Stimulated activated CD8-positive, alpha-beta memory T cell treated with anti-CD3 and anti-CD28 coated beads, Interleukin-4, amount 100 ng/mL, for 4 hours (primary cell): Measurements from ENCODE around the gene EPN2.
A peak's percentile ranks its signal among the peaks of the same experiment; 100 is the strongest.
"Not testable (repeated sequence)": the region's sequence is repeated elsewhere in the genome, so short reads cannot be mapped to it uniquely, and the experiment has no call there.

Source experiments
- DNase-seq, 2 donors: peaks; one replicate each; pipeline ENCODE4 v3.0.0-alpha.2; 2020; ENCODE audit warnings: low read depth in 2 of 2, low spot score in 1 of 2

Gene EPN2

GRCh38 chr17:19237139-19237388, at the start of gene EPN2:
TSS of gene EPN2 (plus strand) at chr17:19237366. CDS start at chr17:19283120, 45,754 bp downstream.
- DNase-seq: peak in 1 of 2 donors; percentile 28

GRCh38 chr17:19187883-19188869, 49.0 kb upstream of the EPN2 start:
- not testable (repeated sequence) for DNase-seq

GRCh38 chr17:19188870-19189708, 48.1 kb upstream of the EPN2 start:
- DNase-seq: not testable (repeated sequence)

DNA sequence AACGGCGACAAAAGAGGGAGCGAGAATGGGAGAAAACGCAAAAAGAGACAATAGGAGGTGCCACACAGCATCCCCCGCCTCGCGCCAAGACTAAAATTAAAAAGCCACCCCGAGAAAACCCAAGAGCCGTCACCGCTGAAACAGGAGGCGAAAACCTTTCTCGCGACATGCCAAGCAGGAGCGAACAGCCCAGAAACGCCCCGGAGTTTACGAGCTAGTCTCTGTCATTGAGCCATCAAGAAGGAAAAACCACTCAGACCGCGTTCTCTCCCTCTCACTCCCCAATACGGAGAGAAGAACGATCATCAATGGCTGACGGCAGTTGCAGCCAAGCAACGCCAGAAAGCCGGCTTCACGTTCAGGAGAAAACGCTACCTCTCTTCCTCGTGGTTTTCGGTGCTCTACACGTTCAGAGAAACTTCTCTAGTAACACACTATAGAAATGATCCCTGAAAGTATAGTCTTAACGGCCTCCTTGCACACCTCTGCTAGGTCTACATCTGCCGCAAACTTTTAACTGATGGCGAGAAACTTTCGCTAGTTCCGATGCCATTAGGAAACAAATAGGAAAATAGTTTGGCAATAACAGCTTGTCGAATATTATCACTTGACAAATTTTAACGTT, 47.3 kb upstream of the EPN2 start:
- DNase-seq: not testable (repeated sequence)

GRCh38 chr17:19196382-19197204, 40.6 kb upstream of the EPN2 start:
- not testable (repeated sequence) for DNase-seq

GRCh38 chr17:19202448-19202847, 34.7 kb upstream of the EPN2 start:
- DNase-seq: not testable (repeated sequence)

- not testable (repeated sequence) for DNase-seq
These were observed 33.7 kb upstream of the EPN2 start for GRCh38 chr17:19203429-19203828.

- not testable (repeated sequence) for DNase-seq
These were observed 21.9 kb upstream of the EPN2 start for GRCh38 chr17:19215074-19215860.

DNA sequence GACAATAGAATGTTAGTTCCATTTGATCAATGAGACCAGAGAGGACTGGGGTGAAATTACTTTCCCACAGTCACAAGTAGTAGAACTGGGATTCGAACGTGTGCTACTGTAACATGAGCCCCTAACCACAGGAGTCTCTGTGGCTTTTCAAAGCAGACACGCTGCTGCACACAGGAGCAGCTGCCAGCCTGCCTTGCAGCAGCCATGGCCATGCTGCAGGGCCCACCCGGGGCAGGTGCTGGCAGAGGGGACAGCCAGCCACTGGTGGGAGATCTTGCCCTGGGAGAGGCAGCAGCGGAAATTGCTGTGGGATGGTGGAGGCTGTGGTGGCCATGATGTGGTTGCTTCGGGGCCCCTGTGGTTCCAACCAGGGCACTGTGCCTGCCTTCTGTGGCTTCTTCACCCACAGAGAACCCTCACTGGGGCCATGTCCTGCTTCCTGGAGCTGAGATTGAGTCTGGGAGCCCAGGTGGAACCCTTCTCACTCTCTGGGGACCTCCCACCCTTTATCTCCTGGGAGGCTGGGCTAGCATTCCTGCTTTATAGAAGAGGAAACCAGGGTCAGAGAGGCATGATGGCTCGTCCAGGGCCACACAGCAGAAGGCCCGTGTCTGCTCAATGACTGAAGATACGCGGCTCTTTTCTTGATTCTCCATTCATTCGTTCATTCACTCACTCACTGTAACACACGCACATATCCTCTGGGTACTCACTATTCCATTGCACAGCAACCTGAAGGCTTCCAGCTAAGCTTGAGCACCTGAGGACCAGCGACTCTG, 20.8 kb upstream of the EPN2 start:
- not testable (repeated sequence) for DNase-seq

GRCh38 chr17:19218914-19219313, 18.3 kb upstream of the EPN2 start:
- DNase-seq: not testable (repeated sequence)

GRCh38 chr17:19219384-19219783, 17.8 kb upstream of the EPN2 start:
- DNase-seq: not testable (repeated sequence)

DNA sequence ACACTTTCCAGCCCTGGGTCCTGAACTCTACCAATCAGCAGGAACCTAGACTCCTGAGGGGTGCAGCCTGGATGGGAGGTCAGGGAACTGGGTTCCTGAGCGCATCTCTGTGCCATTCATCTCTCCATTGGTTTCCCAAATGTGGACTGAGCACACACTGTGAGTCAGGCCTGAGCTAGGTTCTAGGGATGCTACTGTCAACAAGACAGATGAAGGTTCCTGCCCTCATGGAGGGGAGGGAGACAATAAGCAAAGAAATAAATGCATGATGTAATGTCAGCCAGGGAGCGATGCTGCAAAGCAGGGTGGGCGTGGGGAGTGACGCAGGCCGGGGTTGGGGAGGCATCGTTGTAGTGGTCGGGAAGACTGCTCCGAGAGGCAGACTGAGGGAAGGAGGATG, 17.0 kb upstream of the EPN2 start:
- not testable (repeated sequence) for DNase-seq

DNA sequence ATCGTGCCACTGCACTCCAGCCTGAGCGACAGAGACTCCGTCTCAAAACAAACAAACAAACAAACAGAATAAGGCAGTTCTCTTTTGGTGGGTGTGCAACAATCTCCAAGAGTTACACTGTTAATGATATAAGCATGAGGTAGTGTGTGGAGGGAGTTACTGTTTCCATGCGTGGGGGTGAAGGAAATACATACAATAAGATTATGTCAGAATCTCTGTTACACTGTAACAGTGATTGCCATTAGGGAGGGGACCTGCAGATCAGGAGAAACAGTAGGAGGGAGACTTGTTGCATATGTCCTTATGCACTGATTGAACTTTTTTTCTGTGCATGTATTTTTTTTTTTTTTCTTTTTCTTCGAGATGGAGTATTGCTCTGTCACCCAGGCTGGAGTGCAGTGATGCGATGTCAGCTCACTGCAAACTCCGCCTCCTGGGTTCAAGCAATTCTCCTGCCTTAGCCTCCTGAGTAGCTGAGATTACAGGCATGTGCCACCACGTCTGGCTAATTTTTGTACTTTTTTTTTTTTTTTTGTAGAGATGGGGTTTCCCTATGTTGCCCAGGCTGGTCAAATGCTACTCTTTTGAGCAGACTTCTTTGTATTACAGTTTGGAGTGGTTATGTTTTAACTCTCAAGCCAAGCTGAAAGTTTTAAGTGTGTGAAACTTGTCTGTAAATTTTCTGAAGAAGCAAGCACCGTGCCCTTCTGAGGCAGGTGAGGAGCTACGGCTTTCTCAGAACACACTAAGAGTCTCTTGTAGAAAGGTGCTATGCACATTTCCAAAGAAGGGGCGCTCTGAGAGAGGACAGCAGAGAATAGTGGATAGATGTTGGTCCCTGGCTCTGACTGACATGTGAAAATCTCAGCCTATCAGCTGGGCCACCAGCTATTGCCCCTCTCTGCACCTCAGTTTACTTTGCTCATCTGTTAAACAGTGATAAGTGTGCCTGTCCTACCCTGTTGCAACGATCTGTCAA, 10.3 kb upstream of the EPN2 start:
- not testable (repeated sequence) for DNase-seq

DNA sequence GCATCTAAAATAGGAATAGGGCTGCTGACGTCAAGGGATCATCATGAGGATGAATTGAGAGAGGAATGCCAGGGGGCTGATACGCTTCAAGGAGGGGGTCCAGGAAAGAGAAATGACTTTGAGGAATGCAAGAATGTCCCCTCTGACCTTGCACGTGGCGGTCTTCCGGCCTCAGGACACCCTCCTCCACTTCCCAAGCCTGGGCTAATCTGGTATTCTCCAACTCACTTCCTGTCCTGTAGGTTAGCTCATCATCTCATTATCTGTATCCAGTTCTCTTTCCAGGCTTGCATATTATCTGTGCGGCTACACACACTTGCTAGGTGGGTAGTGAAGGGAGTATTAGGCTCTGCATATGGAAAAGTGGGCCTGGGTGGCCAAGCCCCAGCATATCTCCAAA, 2.5 kb upstream of the EPN2 start:
- not testable (repeated sequence) for DNase-seq

- DNase-seq: not testable (repeated sequence)
These were observed 621 bp upstream of the EPN2 start for GRCh38 chr17:19236351-19237138.

DNA sequence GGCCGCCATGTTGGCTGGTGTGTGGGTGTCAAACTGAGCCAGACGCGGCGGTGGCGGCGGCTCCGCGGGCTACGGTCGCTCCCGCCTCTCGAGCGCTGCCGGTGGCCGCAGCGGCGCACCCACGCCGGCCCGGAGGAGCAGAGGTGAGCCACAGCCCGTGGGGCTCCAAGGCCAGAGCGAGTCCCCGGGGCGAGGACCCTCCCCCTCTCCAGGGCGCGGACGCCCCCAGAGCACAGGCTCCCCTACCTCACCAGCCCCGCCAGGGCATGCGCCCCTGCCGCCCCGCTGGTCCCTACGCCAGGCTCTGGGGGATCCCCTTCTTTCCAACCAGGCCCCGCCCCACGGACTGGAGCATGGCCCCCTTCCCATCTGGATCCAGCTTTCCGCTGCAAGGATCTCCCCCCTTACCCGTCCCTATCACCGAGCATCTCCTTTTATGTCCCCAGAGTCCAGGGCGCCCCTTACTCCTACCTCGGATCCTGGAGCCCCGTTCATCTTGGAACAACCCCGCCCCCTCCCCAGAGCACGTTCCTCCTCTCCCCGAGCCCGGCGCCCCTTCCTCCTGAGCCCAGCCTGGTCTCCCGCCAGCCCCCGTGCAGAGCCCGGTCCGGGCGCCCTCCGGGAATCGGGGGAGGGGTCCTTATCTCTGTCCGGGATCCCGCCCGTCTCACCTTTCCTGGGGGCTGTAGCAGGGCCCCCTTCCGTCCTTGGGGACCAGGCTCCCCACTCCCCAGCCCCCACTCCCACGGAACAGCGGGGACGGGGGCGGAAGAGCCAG, 412 bp downstream of the EPN2 start:
- no peak for DNase-seq
